Cardiac muscle cell (in vitro differentiated cells and primary cell): ENCODE results near the gene ATP4A. TPM values are rescaled to one million over a fixed set of nuclear protein-coding genes. Genes with fewer than 3 reads are reported as not detected.

Source experiments
- DNase-seq, 2 donors: peaks; one replicate each; pipeline versions ENCODE4 v3.0.0 to v3.0.0-alpha.2; 2010 to 2017; ENCODE audit warnings: low read depth in 1 of 2, low spot score in 1 of 2
- H3K27ac ChIP-seq: fragments of 200-600 bp; sonication (generic); 2 replicates; pipeline ENCODE4 v1.5.1; 2016
- H3K27me3 ChIP-seq: fragments of 200-600 bp; sonication (generic); 2 replicates; pipeline ENCODE4 v1.6.0; 2016; ENCODE audit warnings: control low read depth
- H3K36me3 ChIP-seq: fragments of 200-600 bp; sonication (generic); 2 replicates; pipeline ENCODE4 v1.5.1; 2016; ENCODE audit warnings: control low read depth
- H3K4me1 ChIP-seq: fragments of 200-600 bp; sonication (generic); 2 replicates; pipeline ENCODE4 v1.8.1; 2017; ENCODE audit warnings: low read depth, mild to moderate bottlenecking, mixed run types
- H3K4me3 ChIP-seq: fragments of 200-600 bp; sonication (generic); 2 replicates; pipeline ENCODE4 v1.5.1; 2016; ENCODE audit warnings: mild to moderate bottlenecking
- H3K9me3 ChIP-seq: fragments of 200-600 bp; sonication (generic); 2 replicates; pipeline ENCODE4 v1.5.1; 2017; ENCODE audit warnings: low read depth, mild to moderate bottlenecking, control low read depth
- polyA plus RNA-seq: library from polyadenylated mRNA; unstranded; fragments of >200 nt; fragmentation: Nextera tagmentation; extraction: Ambion mirVana; gene quantifications from 2 replicates; pipeline ENCODE4 v1.2.1, GENCODE V29; 2016
- total RNA-seq: library from RNA; depleted of rRNA; stranded (reverse); fragments of >200 nt; gene quantifications from 2 replicates; pipeline ENCODE4 v1.2.3, GENCODE V29; 2016
- TF ChIP-seq, protein P1 (sequence below): IDR thresholded peaks from 2 replicates; pipeline ENCODE4 v1.5.1; 2012; ENCODE audit warnings: low read depth, mild to moderate bottlenecking, low read length

Gene ATP4A
- total and polyA plus RNA-seq, 2 experiments from 2014 or later: 0.10 to 0.74 TPM

DNA sequence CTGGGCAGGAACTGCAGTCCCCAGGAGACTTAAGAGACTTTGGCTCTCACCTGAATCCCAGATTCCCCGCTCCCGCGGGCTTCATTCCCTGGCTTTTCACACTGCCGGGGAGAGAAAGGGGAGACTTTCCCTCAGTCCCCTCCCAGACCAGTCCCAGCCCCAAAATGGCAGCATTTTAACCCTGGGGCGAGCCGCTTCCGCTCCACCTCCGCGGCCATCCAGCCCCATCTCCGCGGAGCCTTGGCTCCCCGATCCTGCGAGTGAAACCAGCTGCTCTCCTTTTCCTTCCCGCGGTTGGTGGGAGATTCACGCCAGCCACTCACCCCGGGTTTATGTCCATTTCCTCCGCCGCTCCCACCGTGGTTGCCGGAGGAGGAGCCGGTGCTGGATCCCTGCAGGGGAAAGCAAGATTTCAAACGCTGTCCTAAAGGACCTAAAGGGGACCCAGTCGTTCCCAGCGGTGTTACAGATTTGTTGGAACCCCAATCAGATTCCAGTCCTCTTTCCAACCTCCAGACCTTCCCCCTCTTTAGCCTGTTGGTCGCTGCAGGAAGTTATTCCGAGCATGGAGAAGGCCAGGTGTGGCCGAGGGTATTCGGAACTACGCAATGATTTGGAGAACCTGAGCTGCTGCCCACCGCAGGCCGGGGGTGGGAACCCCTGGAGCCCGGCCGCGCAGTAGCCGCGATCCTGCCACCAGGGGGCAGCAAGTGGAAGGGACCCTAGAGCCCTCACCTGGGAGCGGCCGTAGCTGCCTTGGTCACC is 53.4 kb downstream of the ATP4A start:
- Histone ChIP-seq H3K27ac (peak overlapping the region; percentile 82), H3K4me3 (peak overlapping the region; percentile 49), H3K9me3 (no peaks in the 10 kb centered on the region), H3K4me1 (peaks cover 14% of the 10 kb centered on the region), H3K27me3 (peaks cover 5% of the 10 kb centered on the region), H3K36me3 (no peaks in the 10 kb centered on the region)
- peak; percentile 61 to 93 for DNase-seq
- TF ChIP-seq, protein P1, sequence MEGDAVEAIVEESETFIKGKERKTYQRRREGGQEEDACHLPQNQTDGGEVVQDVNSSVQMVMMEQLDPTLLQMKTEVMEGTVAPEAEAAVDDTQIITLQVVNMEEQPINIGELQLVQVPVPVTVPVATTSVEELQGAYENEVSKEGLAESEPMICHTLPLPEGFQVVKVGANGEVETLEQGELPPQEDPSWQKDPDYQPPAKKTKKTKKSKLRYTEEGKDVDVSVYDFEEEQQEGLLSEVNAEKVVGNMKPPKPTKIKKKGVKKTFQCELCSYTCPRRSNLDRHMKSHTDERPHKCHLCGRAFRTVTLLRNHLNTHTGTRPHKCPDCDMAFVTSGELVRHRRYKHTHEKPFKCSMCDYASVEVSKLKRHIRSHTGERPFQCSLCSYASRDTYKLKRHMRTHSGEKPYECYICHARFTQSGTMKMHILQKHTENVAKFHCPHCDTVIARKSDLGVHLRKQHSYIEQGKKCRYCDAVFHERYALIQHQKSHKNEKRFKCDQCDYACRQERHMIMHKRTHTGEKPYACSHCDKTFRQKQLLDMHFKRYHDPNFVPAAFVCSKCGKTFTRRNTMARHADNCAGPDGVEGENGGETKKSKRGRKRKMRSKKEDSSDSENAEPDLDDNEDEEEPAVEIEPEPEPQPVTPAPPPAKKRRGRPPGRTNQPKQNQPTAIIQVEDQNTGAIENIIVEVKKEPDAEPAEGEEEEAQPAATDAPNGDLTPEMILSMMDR: peak; percentile 95

DNA sequence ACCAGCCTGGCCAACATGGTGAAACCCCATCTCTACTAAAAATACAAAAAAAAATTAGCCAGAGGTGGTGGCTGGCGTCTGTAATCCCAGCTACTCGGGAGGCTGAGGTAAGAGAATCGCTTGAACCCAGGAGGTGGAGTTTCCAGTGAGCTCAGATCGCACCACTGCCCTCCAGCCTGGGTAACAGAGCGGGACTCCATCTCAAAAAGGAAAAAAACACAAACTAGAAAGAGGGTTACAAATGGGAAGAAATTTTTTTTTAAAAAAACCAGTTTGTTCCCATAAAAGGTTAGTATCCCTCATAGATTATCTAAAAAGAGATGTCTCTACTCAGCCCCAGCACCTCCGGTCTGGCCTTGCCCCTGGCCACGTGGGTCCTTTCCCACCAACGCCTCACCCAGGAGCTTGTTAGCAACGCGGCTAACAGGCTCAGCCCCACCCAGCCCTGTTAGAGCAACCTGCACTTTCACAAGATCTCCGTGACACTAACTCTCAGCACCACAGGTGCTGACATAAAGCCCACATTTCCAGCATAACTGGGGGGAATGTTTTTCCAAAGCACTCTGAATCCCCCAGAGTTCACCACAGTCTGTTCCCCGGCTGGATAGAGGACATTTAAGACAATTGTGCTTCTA is 54.3 kb downstream of the ATP4A start:
- Histone ChIP-seq H3K9me3 (no peaks in the 10 kb centered on the region), H3K4me1 (peaks cover 10% of the 10 kb centered on the region), H3K27ac (peak overlapping the region; percentile 82), H3K36me3 (no peaks in the 10 kb centered on the region), H3K27me3 (peaks cover 5% of the 10 kb centered on the region), H3K4me3 (peak overlapping the region; percentile 49)
- peak in 1 of 2 donors; percentile 63 for DNase-seq
- TF ChIP-seq, protein P1: no peak

DNA sequence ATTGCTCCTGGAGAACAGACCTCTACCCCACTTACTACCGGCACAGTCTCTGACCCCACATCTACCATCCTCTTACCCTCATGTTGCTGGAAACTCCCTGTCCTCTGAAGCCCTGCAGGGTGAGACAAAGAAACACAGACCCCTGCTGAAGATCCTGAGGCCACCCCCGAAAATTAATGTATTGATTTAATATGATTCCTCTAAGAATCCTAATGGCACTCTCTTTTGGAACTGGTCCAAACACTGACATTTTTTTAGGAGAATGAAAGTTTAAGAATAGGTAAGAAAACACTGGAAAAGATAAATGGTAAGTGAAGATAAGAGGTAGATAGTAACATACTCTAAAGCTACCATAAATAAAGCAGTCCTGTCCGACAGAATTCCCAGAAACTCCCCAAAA is 55.3 kb downstream of the ATP4A start:
- Histone ChIP-seq H3K27ac (no peak overlapping the region), H3K36me3 (no peaks in the 10 kb centered on the region), H3K27me3 (peaks cover 4% of the 10 kb centered on the region), H3K4me3 (no peak overlapping the region), H3K4me1 (peaks cover 9% of the 10 kb centered on the region), H3K9me3 (no peaks in the 10 kb centered on the region)
- DNase-seq: no peak
- TF ChIP-seq, protein P1: no peak

DNA sequence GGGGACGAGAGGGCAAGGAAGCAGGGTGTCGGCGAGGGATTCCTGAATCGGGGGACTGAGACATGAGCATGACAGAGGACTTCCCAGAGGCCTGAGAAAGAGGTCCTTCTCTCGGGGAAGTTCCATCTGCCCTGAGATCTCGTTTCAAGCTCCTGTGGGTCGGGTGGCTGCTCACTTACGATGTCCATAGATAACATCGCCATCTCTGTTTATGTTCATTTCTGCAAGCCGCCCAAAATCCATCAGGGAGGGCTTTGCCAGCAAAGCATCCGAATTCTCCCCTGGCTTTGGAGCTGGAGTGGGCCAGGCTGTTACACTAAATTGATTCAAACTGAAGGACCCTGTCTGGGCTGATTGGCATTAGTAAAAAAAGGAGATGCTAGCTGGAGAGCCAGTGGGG is 55.9 kb downstream of the ATP4A start:
- H3K4me3 ChIP-seq: no peak overlapping the region
- no peaks in the 10 kb centered on the region for H3K27me3 ChIP-seq
- peaks cover 11% of the 10 kb centered on the region for H3K4me1 ChIP-seq
- no peak for DNase-seq
- no peaks in the 10 kb centered on the region for H3K36me3 ChIP-seq
- TF ChIP-seq, protein P1: no peak
- H3K9me3 ChIP-seq: no peaks in the 10 kb centered on the region
- no peak overlapping the region for H3K27ac ChIP-seq

DNA sequence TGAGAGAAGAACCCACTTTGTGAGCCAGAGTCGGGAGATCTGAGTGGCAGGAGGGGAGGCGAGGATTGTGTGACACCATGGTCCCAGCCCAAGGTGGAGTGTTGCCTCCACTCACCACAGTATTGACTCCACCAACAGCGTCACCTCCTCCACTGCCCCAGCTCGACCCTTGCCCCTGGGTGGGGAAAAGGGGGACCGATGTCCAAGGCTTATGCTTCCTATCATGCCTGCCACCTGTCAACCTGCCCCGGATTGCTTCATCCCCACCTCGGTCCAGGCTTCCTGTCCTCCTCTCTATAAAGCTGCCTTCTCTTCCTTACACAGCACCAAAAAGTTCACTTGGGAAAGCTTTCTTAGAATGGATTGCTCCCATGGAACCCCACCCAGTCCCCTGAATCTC is 57.4 kb downstream of the ATP4A start:
- H3K27ac ChIP-seq: no peak overlapping the region
- TF ChIP-seq, protein P1: no peak

More for the DNA sequence above, 57.4 kb downstream of the ATP4A start:
- no peak for DNase-seq
- H3K4me1 ChIP-seq: peaks cover 11% of the 10 kb centered on the region
- H3K27me3 ChIP-seq: no peaks in the 10 kb centered on the region
- no peaks in the 10 kb centered on the region for H3K9me3 ChIP-seq
- H3K36me3 ChIP-seq: no peaks in the 10 kb centered on the region
- H3K4me3 ChIP-seq: no peak overlapping the region
